ENCODE data around the gene FBN1.

GRCh38 chr15:48418343-48418742 is 227.2 kb downstream of the FBN1 start:
- TF ChIP-seq CTCF (IDR thresholded peaks at IDR 0.05 in 4 of 5, conservative IDR thresholded peaks at IDR 0.05 in 1 of 5), result no peak
- no peak for TF ChIP-seq POLR2A (IDR thresholded peaks at IDR 0.05)

Measured in gastrocnemius medialis (tissue), 4 donors.